HepG2 (cell line): ENCODE results near the gene HNRNPA1L2. TPM values are rescaled to one million over a fixed set of nuclear protein-coding genes. Genes with fewer than 3 reads are reported as not detected.
A peak's percentile ranks its signal among the peaks of the same experiment; 100 is the strongest.

Experiments used
- ARNT2 ChIP-seq: sonication (generic); formaldehyde crosslinking; IDR thresholded peaks from 2 replicates; pipeline ENCODE4 v1.8.0; 2022; ENCODE audit warnings: mild to moderate bottlenecking, low read depth, missing genetic modification reagents, moderate library complexity
- FOXK2 ChIP-seq: fragments of 450-650 bp; IDR thresholded peaks from 2 replicates; pipeline ENCODE4 v1.6.1; 2016
- HCFC1 ChIP-seq: fragments of 150-350 bp; IDR thresholded peaks from 2 replicates; pipeline ENCODE4 v1.6.1; 2014; ENCODE audit warnings: low read depth, low read length
- KDM5A ChIP-seq: fragments of 200-600 bp; sonication (generic); IDR thresholded peaks from 2 replicates; pipeline ENCODE4 v1.7.0; 2018; ENCODE audit warnings: antibody characterized with exemption, mild to moderate bottlenecking, low read length, borderline replicate concordance
- KLF16 ChIP-seq, 2 experiments: sonication (generic) in 1 of 2; formaldehyde crosslinking in 1 of 2; IDR thresholded peaks; 2 replicates each; pipeline versions ENCODE4 v1.6.1 to v1.8.0; 2016 to 2023; ENCODE audit warnings: missing genetic modification reagents in 2 of 2, missing compliant biosample characterization in 1 of 2
- MEIS1 ChIP-seq: sonication (generic); formaldehyde crosslinking; IDR thresholded peaks from 2 replicates; pipeline ENCODE4 v1.9.0; 2021; ENCODE audit warnings: mild to moderate bottlenecking, missing genetic modification reagents, moderate library complexity, borderline replicate concordance
- RAD21 ChIP-seq: fragments of 450-650 bp; formaldehyde crosslinking; IDR thresholded peaks from 2 replicates; pipeline ENCODE4 v1.5.0; 2020; ENCODE audit warnings: mild to moderate bottlenecking
- RARG ChIP-seq: sonication (generic); formaldehyde crosslinking; IDR thresholded peaks from 2 replicates; pipeline ENCODE4 v1.4.0; 2020; ENCODE audit warnings: low read depth, mild to moderate bottlenecking, missing genetic modification reagents
- TEF ChIP-seq: sonication (generic); formaldehyde crosslinking; IDR thresholded peaks from 2 replicates; pipeline ENCODE4 v1.5.0; 2020; ENCODE audit warnings: missing genetic modification reagents
- TFDP2 ChIP-seq: sonication (generic); formaldehyde crosslinking; IDR thresholded peaks from 2 replicates; pipeline ENCODE4 v1.4.0; 2020; ENCODE audit warnings: missing genetic modification reagents
- THAP11 ChIP-seq: IDR thresholded peaks from 2 replicates; pipeline ENCODE4 v1.6.1; 2016; ENCODE audit warnings: missing biosample characterization, missing genetic modification reagents
- ZBTB3 ChIP-seq: sonication (generic); formaldehyde crosslinking; IDR thresholded peaks from 2 replicates; pipeline ENCODE4 v1.4.0; 2020; ENCODE audit warnings: low read depth, mild to moderate bottlenecking, moderate library complexity, missing genetic modification reagents, borderline replicate concordance
- ZBTB46 ChIP-seq: sonication (generic); formaldehyde crosslinking; IDR thresholded peaks from 2 replicates; pipeline ENCODE4 v1.4.0; 2020; ENCODE audit warnings: mild to moderate bottlenecking, missing genetic modification reagents, borderline replicate concordance
- ZFP36 ChIP-seq: fragments of 150-350 bp; IDR thresholded peaks from 2 replicates; pipeline ENCODE4 v1.6.1; 2018; ENCODE audit warnings: borderline replicate concordance, low read length, low read depth; ENCODE audit not compliant: partially characterized antibody
- ZNF180 ChIP-seq: sonication (generic); formaldehyde crosslinking; IDR thresholded peaks from 2 replicates; pipeline ENCODE4 v1.4.0; 2020; ENCODE audit warnings: low read depth, missing genetic modification reagents, borderline replicate concordance
- ZNF362 ChIP-seq: sonication (generic); formaldehyde crosslinking; IDR thresholded peaks from 2 replicates; pipeline ENCODE4 v1.4.0; 2020; ENCODE audit warnings: missing genetic modification reagents, mild to moderate bottlenecking, borderline replicate concordance
- ZNF367 ChIP-seq: sonication (generic); formaldehyde crosslinking; IDR thresholded peaks from 2 replicates; pipeline ENCODE4 v1.4.0; 2020; ENCODE audit warnings: missing genetic modification reagents, borderline replicate concordance
- ZNF687 ChIP-seq: sonication (generic); formaldehyde crosslinking; IDR thresholded peaks from 2 replicates; pipeline ENCODE4 v1.5.1; 2020; ENCODE audit warnings: mild to moderate bottlenecking, missing genetic modification reagents, moderate library complexity
- ZNF780A ChIP-seq: sonication (generic); formaldehyde crosslinking; IDR thresholded peaks from 2 replicates; pipeline ENCODE4 v1.8.0; 2022; ENCODE audit warnings: mild to moderate bottlenecking, missing genetic modification reagents, moderate library complexity
- polyA plus RNA-seq, 8 experiments: library from polyadenylated mRNA; depleted of rRNA in 3 of 8; stranded (reverse) in 7 of 8; unstranded in 1 of 8; fragments of >200 nt; fragmentation: Illumina TruSeq in 4 of 8; extraction: Trizol in 4 of 8; gene quantifications; 2 replicates each; pipeline versions ENCODE4 v1.2.1 to v1.2.3, GENCODE V29; 2011 to 2016; ENCODE audit warnings: low read depth in 4 of 8, missing spikeins in 1 of 8, mixed read lengths in 1 of 8; ENCODE audit not compliant: insufficient read depth in 1 of 8
- total RNA-seq, 5 experiments: library from RNA; depleted of rRNA; stranded (reverse); fragments of >200 nt; fragmentation: Illumina TruSeq; extraction: Trizol; gene quantifications; 2 replicates each; pipeline ENCODE4 v1.2.3, GENCODE V29; 2016; ENCODE audit warnings: low read depth in 1 of 5

The HNRNPA1L2 gene
- total and polyA plus RNA-seq, 2 of the 13 experiments (the other 11 are each of a cell fraction or from before 2014, with no cell fraction given) = 3.6 to 7.1 TPM

- TF ChIP-seq TFDP2 (peak; percentile 83), HCFC1 (peak; percentile 54), FOXK2 (peak; percentile 62), ARNT2 (CRISPR knock-in tag) (peak; percentile 74; the same call in 1 of the 2 replicates), TEF (no peak), ZBTB3 (0 out of 2 replicates have a peak, but pooled peaks have one; percentile 27), THAP11 (CRISPR knock-in tag) (peak; percentile 92), KLF16 (CRISPR knock-in tag; IDR thresholded peaks at IDR 0.05) (peak in 1 of 2 experiments; percentile 80; a peak in 2 of 4 replicates), ZNF362 (CRISPR knock-in tag) (no peak; the same call in 1 of the 2 replicates), ZFP36 (no peak), MEIS1 (CRISPR knock-in tag) (0 out of 2 replicates have a peak, but pooled peaks have one; percentile 43), ZNF367 (CRISPR knock-in tag) (0 out of 2 replicates have a peak, but pooled peaks have one; percentile 42), ZNF687 (CRISPR knock-in tag) (peak; percentile 96), ZNF180 (CRISPR knock-in tag) (no peak), KDM5A (no peak; the same call in 1 of the 2 replicates), RAD21 (CRISPR knock-in tag) (no peak; the same call in 1 of the 2 replicates), RARG (CRISPR knock-in tag) (no peak), ZBTB46 (CRISPR knock-in tag) (no peak), ZNF780A (CRISPR knock-in tag) (0 out of 2 replicates have a peak, but pooled peaks have one; percentile 60)
Observed at GRCh38 chr13:52652196-52652979, 10.2 kb downstream of the HNRNPA1L2 start, which contains the start of gene SUGT1 (continued).
